OCI-LY1 (cell line): ENCODE data around the gene AVP.

ENCODE experiments used
- H2AFZ ChIP-seq: fragments of 200-600 bp; sonication (generic), shearing (Covaris generic); 2 replicates; pipeline ENCODE4 v1.6.0; 2014; ENCODE audit warnings: antibody characterized with exemption, mild to moderate bottlenecking, low read length
- H3F3A ChIP-seq: fragments of 200-600 bp; sonication (generic), shearing (Covaris generic); 2 replicates; pipeline ENCODE4 v1.6.0; 2014; ENCODE audit warnings: mild to moderate bottlenecking, antibody characterized with exemption, low read length, moderate library complexity; ENCODE audit not compliant: insufficient read depth
- H3K27ac ChIP-seq: fragments of 200-600 bp; sonication (generic); 2 replicates; pipeline ENCODE4 v1.5.1; 2014; ENCODE audit warnings: low read length, mixed run types, mild to moderate bottlenecking, low read depth; ENCODE audit not compliant: poor library complexity, severe bottlenecking
- H3K27me3 ChIP-seq: fragments of 200-600 bp; sonication (generic); 2 replicates; pipeline ENCODE4 v1.6.0; 2014; ENCODE audit warnings: antibody characterized with exemption, mild to moderate bottlenecking, low read length, moderate library complexity; ENCODE audit not compliant: insufficient read depth
- H3K36me3 ChIP-seq: fragments of 200-600 bp; sonication (generic); 2 replicates; pipeline ENCODE4 v1.6.1; 2014; ENCODE audit warnings: mild to moderate bottlenecking, antibody characterized with exemption, low read length, moderate library complexity, mixed read lengths; ENCODE audit not compliant: insufficient read depth
- H3K4me1 ChIP-seq: fragments of 200-600 bp; sonication (generic); 2 replicates; pipeline ENCODE4 v1.5.1; 2014; ENCODE audit warnings: mild to moderate bottlenecking, low read length, moderate library complexity; ENCODE audit not compliant: insufficient read depth, severe bottlenecking
- H3K4me2 ChIP-seq: fragments of 200-600 bp; sonication (generic), shearing (Covaris generic); 2 replicates; pipeline ENCODE4 v1.6.1; 2014; ENCODE audit warnings: low read length
- H3K4me3 ChIP-seq: fragments of 200-600 bp; sonication (generic); 2 replicates; pipeline ENCODE4 v1.5.1; 2014; ENCODE audit warnings: low read length, low read depth, mild to moderate bottlenecking, mixed read lengths; ENCODE audit not compliant: poor library complexity, severe bottlenecking
- H3K79me2 ChIP-seq: fragments of 200-600 bp; shearing (Covaris generic); 2 replicates; pipeline ENCODE4 v1.6.1; 2016; ENCODE audit warnings: mixed run types, low read length, mixed read lengths; ENCODE audit not compliant: insufficient read depth
- H3K9ac ChIP-seq: fragments of 200-600 bp; sonication (generic), shearing (Covaris generic); 2 replicates; pipeline ENCODE4 v1.6.1; 2014; ENCODE audit warnings: mild to moderate bottlenecking, low read length, mixed read lengths
- H3K9me2 ChIP-seq: fragments of 200-600 bp; sonication (generic), shearing (Covaris generic); 2 replicates; pipeline ENCODE4 v1.6.1; 2014; ENCODE audit warnings: low read depth, mild to moderate bottlenecking, low read length, mixed read lengths
- H3K9me3 ChIP-seq: fragments of 200-600 bp; shearing (Covaris generic); 2 replicates; pipeline ENCODE4 v1.6.1; 2014; ENCODE audit warnings: low read length, mixed read lengths
- H4K20me1 ChIP-seq: fragments of 200-600 bp; sonication (generic), shearing (Covaris generic); 2 replicates; pipeline ENCODE4 v1.6.0; 2016; ENCODE audit warnings: mild to moderate bottlenecking, low read length; ENCODE audit not compliant: insufficient read depth
- EZH2 ChIP-seq: fragments of 200-600 bp; sonication (generic), shearing (Covaris generic); IDR thresholded peaks from 2 replicates; pipeline ENCODE4 v1.8.0; 2017; ENCODE audit warnings: borderline replicate concordance, mixed run types, mild to moderate bottlenecking, antibody characterized with exemption, low read length, moderate library complexity, mixed read lengths
- TF ChIP-seq, protein P1 (sequence below): fragments of 200-600 bp; sonication (generic), shearing (Covaris generic); IDR thresholded peaks from 2 replicates; pipeline ENCODE4 v1.5.1; 2017; ENCODE audit warnings: mild to moderate bottlenecking, antibody characterized with exemption, low read length, moderate library complexity, mixed read lengths

The AVP gene

GRCh38 chr20:3115190-3116107 lies 30.9 kb upstream of the AVP start:
- H3K4me1 ChIP-seq = peaks cover 12% of the 10 kb centered on the region
- H4K20me1 ChIP-seq = no peaks in the 10 kb centered on the region
- no peak overlapping the region for H3K4me2 ChIP-seq
- H3K79me2 ChIP-seq = no peaks in the 10 kb centered on the region
- no peaks in the 10 kb centered on the region for H3F3A ChIP-seq
- no peak overlapping the region for H3K9ac ChIP-seq
- H3K9me2 ChIP-seq = no peaks in the 10 kb centered on the region
- H2AFZ ChIP-seq = no peak overlapping the region
- TF ChIP-seq, protein P1, sequence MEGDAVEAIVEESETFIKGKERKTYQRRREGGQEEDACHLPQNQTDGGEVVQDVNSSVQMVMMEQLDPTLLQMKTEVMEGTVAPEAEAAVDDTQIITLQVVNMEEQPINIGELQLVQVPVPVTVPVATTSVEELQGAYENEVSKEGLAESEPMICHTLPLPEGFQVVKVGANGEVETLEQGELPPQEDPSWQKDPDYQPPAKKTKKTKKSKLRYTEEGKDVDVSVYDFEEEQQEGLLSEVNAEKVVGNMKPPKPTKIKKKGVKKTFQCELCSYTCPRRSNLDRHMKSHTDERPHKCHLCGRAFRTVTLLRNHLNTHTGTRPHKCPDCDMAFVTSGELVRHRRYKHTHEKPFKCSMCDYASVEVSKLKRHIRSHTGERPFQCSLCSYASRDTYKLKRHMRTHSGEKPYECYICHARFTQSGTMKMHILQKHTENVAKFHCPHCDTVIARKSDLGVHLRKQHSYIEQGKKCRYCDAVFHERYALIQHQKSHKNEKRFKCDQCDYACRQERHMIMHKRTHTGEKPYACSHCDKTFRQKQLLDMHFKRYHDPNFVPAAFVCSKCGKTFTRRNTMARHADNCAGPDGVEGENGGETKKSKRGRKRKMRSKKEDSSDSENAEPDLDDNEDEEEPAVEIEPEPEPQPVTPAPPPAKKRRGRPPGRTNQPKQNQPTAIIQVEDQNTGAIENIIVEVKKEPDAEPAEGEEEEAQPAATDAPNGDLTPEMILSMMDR = peak; percentile 65; the same call in 1 of the 2 replicates
- TF ChIP-seq EZH2 = no peak
- H3K9me3 ChIP-seq = no peaks in the 10 kb centered on the region
- H3K4me3 ChIP-seq = no peak overlapping the region
- H3K36me3 ChIP-seq = no peaks in the 10 kb centered on the region
- no peaks in the 10 kb centered on the region for H3K27me3 ChIP-seq
- H3K27ac ChIP-seq = no peak overlapping the region

DNA sequence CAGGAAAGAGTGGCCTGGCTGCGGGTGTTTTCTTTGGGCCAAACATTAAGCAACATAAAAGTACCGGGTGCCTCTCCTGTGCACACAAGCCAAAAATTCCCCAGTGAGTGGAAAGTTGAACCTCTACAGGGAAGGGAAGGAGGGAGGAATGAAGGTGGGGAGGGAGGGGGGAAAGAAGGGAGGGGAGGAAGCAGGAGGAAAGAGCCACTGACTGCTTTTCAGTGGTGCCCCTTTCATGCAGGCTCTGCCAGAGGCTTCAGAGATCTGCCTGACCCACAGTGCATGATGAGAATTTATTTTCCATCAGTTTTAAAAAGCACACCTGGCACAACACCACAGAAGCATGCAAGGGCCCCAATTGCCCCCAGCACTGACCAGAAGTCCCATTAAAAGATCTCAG lies 27.5 kb upstream of the AVP start:
- no peaks in the 10 kb centered on the region for H4K20me1 ChIP-seq
- no peak overlapping the region for H3K27ac ChIP-seq
- no peaks in the 10 kb centered on the region for H3K4me1 ChIP-seq
- no peaks in the 10 kb centered on the region for H3K27me3 ChIP-seq
- H3K4me2 ChIP-seq = no peak overlapping the region
- H2AFZ ChIP-seq = no peak overlapping the region
- H3K4me3 ChIP-seq = no peak overlapping the region
- H3K9me2 ChIP-seq = no peaks in the 10 kb centered on the region
- H3F3A ChIP-seq = no peaks in the 10 kb centered on the region
- H3K79me2 ChIP-seq = no peaks in the 10 kb centered on the region
- H3K9ac ChIP-seq = no peak overlapping the region
- H3K36me3 ChIP-seq = no peaks in the 10 kb centered on the region
- TF ChIP-seq, protein P1 = no peak
- TF ChIP-seq EZH2 = no peak
- no peaks in the 10 kb centered on the region for H3K9me3 ChIP-seq

- H3K79me2 ChIP-seq = no peaks in the 10 kb centered on the region
- no peak overlapping the region for H3K9ac ChIP-seq
- H3K9me2 ChIP-seq = no peaks in the 10 kb centered on the region
- no peaks in the 10 kb centered on the region for H3K27me3 ChIP-seq
- no peaks in the 10 kb centered on the region for H3K36me3 ChIP-seq
- no peaks in the 10 kb centered on the region for H3K9me3 ChIP-seq
- no peak overlapping the region for H3K27ac ChIP-seq
- H3F3A ChIP-seq = no peaks in the 10 kb centered on the region
- H3K4me3 ChIP-seq = no peak overlapping the region
- H3K4me2 ChIP-seq = no peak overlapping the region
- no peaks in the 10 kb centered on the region for H3K4me1 ChIP-seq
- no peaks in the 10 kb centered on the region for H4K20me1 ChIP-seq
- no peak for TF ChIP-seq EZH2
- TF ChIP-seq, protein P1 = no peak
- no peak overlapping the region for H2AFZ ChIP-seq
Observed at GRCh38 chr20:3111507-3111906, 27.0 kb upstream of the AVP start.
